SK-N-SH (cell line): ENCODE measurements around the gene DNAJB6. TPM values are rescaled to one million over a fixed set of nuclear protein-coding genes. Genes with fewer than 3 reads are reported as not detected.

ENCODE experiments used
- CTCF ChIA-PET: fragments of 300-600, 350-600 bp; formaldehyde crosslinking; extraction: SDS; loops from one replicate; lab custom pipeline; 2021; lab: Yijun Ruan, JAX
- POLR2A ChIA-PET: fragments of 350-600 bp; sonication (Branson Sonifier 250); formaldehyde crosslinking; extraction: SDS; loops from one replicate; lab custom pipeline; 2020; ENCODE audit warnings: antibody characterized with exemption, inconsistent platforms; lab: Yijun Ruan, JAX
- DNase-seq: peaks from one replicate; pipeline ENCODE4 v3.0.0; 2012
- H2AFZ ChIP-seq: fragments of 200-600 bp; sonication (generic); 2 replicates; pipeline ENCODE4 v1.8.1; 2016; ENCODE audit warnings: antibody characterized with exemption, mild to moderate bottlenecking, low read depth
- H3F3A ChIP-seq: fragments of 200-600 bp; sonication (generic); replicated peaks from 2 replicates; pipeline ENCODE3; 2016; ENCODE audit warnings: antibody characterized with exemption, mild to moderate bottlenecking; ENCODE audit not compliant: insufficient read depth
- H3K27ac ChIP-seq, 2 experiments: fragments of 200-500 bp in 1 of 2; fragments of 200-600 bp in 1 of 2; sonication (Bioruptor generic) in 1 of 2; sonication (generic), shearing (Covaris generic) in 1 of 2; 2 replicates each; pipeline versions ENCODE4 v1.5.1 to v1.6.1; 2014 to 2016; ENCODE audit warnings: low read depth in 2 of 2, inconsistent platforms in 1 of 2, low read length in 1 of 2, mild to moderate bottlenecking in 1 of 2, mixed read lengths in 1 of 2
- H3K27me3 ChIP-seq: fragments of 200-600 bp; sonication (generic), shearing (Covaris generic); 2 replicates; pipeline ENCODE4 v1.6.1; 2016; ENCODE audit warnings: mixed run types; ENCODE audit not compliant: insufficient read depth
- H3K36me3 ChIP-seq, 2 experiments: fragments of 200-500 bp in 1 of 2; fragments of 200-600 bp in 1 of 2; sonication (Bioruptor generic) in 1 of 2; sonication (generic) in 1 of 2; replicated peaks in 1 of 2; 2 replicates each; pipeline versions ENCODE3 to v1.5.1; 2014 to 2016; ENCODE audit warnings: low read length in 1 of 2, mild to moderate bottlenecking in 1 of 2; ENCODE audit not compliant: insufficient read depth in 2 of 2, control insufficient read depth in 1 of 2
- H3K4me1 ChIP-seq, 2 experiments: fragments of 200-500 bp in 1 of 2; fragments of 200-600 bp in 1 of 2; sonication (Bioruptor generic) in 1 of 2; sonication (generic), shearing (Covaris generic) in 1 of 2; 2 replicates each; pipeline versions ENCODE4 v1.5.1 to v1.6.1; 2014 to 2016; ENCODE audit warnings: low read depth in 1 of 2, low read length in 1 of 2, mixed run types in 1 of 2; ENCODE audit not compliant: insufficient read depth in 2 of 2, control insufficient read depth in 1 of 2
- H3K4me2 ChIP-seq: fragments of 200-600 bp; sonication (generic), shearing (Covaris generic); 2 replicates; pipeline ENCODE4 v1.6.1; 2017; ENCODE audit warnings: mixed run types
- H3K4me3 ChIP-seq, 2 experiments: fragments of 200-500 bp in 1 of 2; fragments of 200-600 bp in 1 of 2; sonication (Bioruptor generic) in 1 of 2; sonication (generic), shearing (Covaris generic) in 1 of 2; 2 replicates each; pipeline versions ENCODE4 v1.5.1 to v1.8.1; 2014 to 2016; ENCODE audit warnings: low read depth in 2 of 2, inconsistent platforms in 1 of 2, low read length in 1 of 2, mild to moderate bottlenecking in 1 of 2, mixed read lengths in 1 of 2, moderate library complexity in 1 of 2
- H3K79me2 ChIP-seq: fragments of 200-600 bp; sonication (generic); 2 replicates; pipeline ENCODE4 v1.8.1; 2017; ENCODE audit warnings: mild to moderate bottlenecking; ENCODE audit not compliant: insufficient read depth
- H3K9ac ChIP-seq: fragments of 200-600 bp; sonication (generic); 2 replicates; pipeline ENCODE4 v1.6.1; 2017; ENCODE audit warnings: mixed run types
- H3K9me2 ChIP-seq: fragments of 200-600 bp; sonication (generic); 2 replicates; pipeline ENCODE4 v1.6.1; 2017; ENCODE audit warnings: mixed run types
- H3K9me3 ChIP-seq: fragments of 200-600 bp; sonication (generic); 2 replicates; pipeline ENCODE4 v1.6.1; 2017; ENCODE audit warnings: mixed run types, mild to moderate bottlenecking, moderate library complexity
- H4K20me1 ChIP-seq: fragments of 200-600 bp; sonication (generic); 2 replicates; pipeline ENCODE4 v1.6.1; 2017; ENCODE audit warnings: mild to moderate bottlenecking, mixed run types; ENCODE audit not compliant: insufficient read depth
- ELF1 ChIP-seq: IDR thresholded peaks from 2 replicates; pipeline ENCODE4 v1.4.0; 2012
- EP300 ChIP-seq, 2 experiments: IDR thresholded peaks; 2 replicates each; pipeline versions ENCODE4 v1.4.0 to v1.6.1; 2012; ENCODE audit warnings: borderline replicate concordance in 1 of 2, low read depth in 1 of 2, low read length in 1 of 2
- JUND ChIP-seq: IDR thresholded peaks from 2 replicates; pipeline ENCODE4 v1.4.0; 2012
- MEF2A ChIP-seq: IDR thresholded peaks from 2 replicates; pipeline ENCODE4 v1.4.0; 2012; ENCODE audit warnings: low read depth, borderline replicate concordance
- NFIC ChIP-seq: IDR thresholded peaks from 2 replicates; pipeline ENCODE4 v1.4.0; 2012; ENCODE audit warnings: borderline replicate concordance
- PBX3 ChIP-seq: IDR thresholded peaks from 2 replicates; pipeline ENCODE4; 2012
- POLR2AphosphoS5 ChIP-seq: IDR thresholded peaks from 2 replicates; pipeline ENCODE4 v1.6.1; 2012; ENCODE audit warnings: low read depth, low read length
- REST ChIP-seq: IDR thresholded peaks from 2 replicates; pipeline ENCODE4 v1.6.1; 2012; ENCODE audit warnings: mild to moderate bottlenecking, low read depth, low read length, moderate library complexity
- RXRA ChIP-seq: IDR thresholded peaks from 2 replicates; pipeline ENCODE4 v1.4.0; 2012; ENCODE audit warnings: low read depth, mild to moderate bottlenecking, borderline replicate concordance
- TCF12 ChIP-seq: IDR thresholded peaks from 2 replicates; pipeline ENCODE4 v1.4.0; 2012
- TEAD4 ChIP-seq: IDR thresholded peaks from 2 replicates; pipeline ENCODE4 v1.4.0; 2012; ENCODE audit warnings: mild to moderate bottlenecking, borderline replicate concordance; ENCODE audit not compliant: insufficient read depth
- WGBS: methylation state at CpG from one replicate; pipeline ENCODE4 v1.1.6; 2017; ENCODE audit warnings: low lambda C conversion rate; 5-methylcytosine and 5-hydroxymethylcytosine counted together
- polyA plus RNA-seq, 3 experiments: library from polyadenylated mRNA; depleted of rRNA; stranded (reverse); fragments of >200 nt; gene quantifications; 2 replicates each; pipeline ENCODE4 v1.2.3, GENCODE V29; 2012

Gene DNAJB6
- polyA plus RNA-seq, 1 of the 3 experiments (the other 2 are of a cell fraction): 176 TPM

GRCh38 chr7:157391036-157391710, 54.4 kb downstream of the DNAJB6 start:
- DNase-seq: no peak
- Histone ChIP-seq H3F3A (peaks cover 21% of the 10 kb centered on the region), H3K9me2 (no peaks in the 10 kb centered on the region), H3K4me1 (peaks cover 5 to 7% of the 10 kb centered on the region in 2 experiments; a peak in 3 of 4 replicates), H3K36me3 (peaks cover 60 to 63% of the 10 kb centered on the region in 2 experiments), H3K4me3 (no peak overlapping the region), H3K27ac (no peak overlapping the region), H4K20me1 (peaks cover 33% of the 10 kb centered on the region), H3K79me2 (peaks cover 98% of the 10 kb centered on the region), H2AFZ (no peak overlapping the region), H3K4me2 (no peak overlapping the region), H3K9me3 (no peaks in the 10 kb centered on the region), H3K27me3 (no peaks in the 10 kb centered on the region), H3K9ac (no peak overlapping the region)
- 97% methylated on average over 15 of the region's 15 CpGs for WGBS
- ChIA-PET POLR2A (no interaction called here), CTCF (no interaction called here)
- TF ChIP-seq PBX3 (no peak), POLR2AphosphoS5 (0 out of 2 replicates have a peak, but pooled peaks have one; percentile 23)

GRCh38 chr7:157392256-157393037, 55.6 kb downstream of the DNAJB6 start:
- CTCF ChIA-PET: interaction anchor here (0.6 to 7.0 kb wide), 2 partner anchors 15 to 502 kb away, joined by 3 to 56 read pairs; no protein-coding TSS in a partner anchor
- Histone ChIP-seq H3K4me3 (no peak overlapping the region), H3K9ac (no peak overlapping the region), H3K4me1 (peaks cover 0 to 10% of the 10 kb centered on the region in 2 experiments; a peak in 1 of 4 replicates), H3K9me3 (no peaks in the 10 kb centered on the region), H3F3A (peaks cover 17% of the 10 kb centered on the region), H3K27me3 (no peaks in the 10 kb centered on the region), H3K9me2 (no peaks in the 10 kb centered on the region), H3K27ac (no peak overlapping the region), H4K20me1 (peaks cover 32% of the 10 kb centered on the region), H3K79me2 (peaks cover 97% of the 10 kb centered on the region), H3K4me2 (no peak overlapping the region), H2AFZ (no peak overlapping the region), H3K36me3 (peaks cover 54 to 62% of the 10 kb centered on the region in 2 experiments)
- TF ChIP-seq PBX3: no peak
- TF ChIP-seq JUND: no peak
- TF ChIP-seq REST: no peak
- no peak for TF ChIP-seq TEAD4
- no peak for TF ChIP-seq ELF1
- no peak for TF ChIP-seq NFIC
- no peak for TF ChIP-seq EP300 (IDR thresholded peaks at IDR 0.05; ENCODE audit: borderline replicate concordance in 1 of 2, low read depth in 1 of 2, low read length in 1 of 2)
- no peak for TF ChIP-seq TCF12
- no peak for TF ChIP-seq MEF2A
- no peak for TF ChIP-seq RXRA
- WGBS: 96% methylated on average over 20 of the region's 20 CpGs
- POLR2A ChIA-PET: interaction anchor here (1.3 kb wide), 1 partner anchor 17 kb away, joined by 3 read pairs; no protein-coding TSS in a partner anchor
- no peak for DNase-seq
